PC-9 (cell line): Measurements from ENCODE around the gene C2CD3.

Experiments used
- EZH2 ChIP-seq: fragments of 200-600 bp; sonication (generic); IDR thresholded peaks from 2 replicates; pipeline ENCODE4 v1.8.0; 2017; ENCODE audit warnings: antibody characterized with exemption, low read depth
- TF ChIP-seq, protein P1 (sequence below): fragments of 200-600 bp; sonication (generic); conservative IDR thresholded peaks from 2 replicates; pipeline ENCODE4 v1.6.1; 2017; ENCODE audit warnings: mixed run types, antibody characterized with exemption, mild to moderate bottlenecking, moderate library complexity

DNA sequence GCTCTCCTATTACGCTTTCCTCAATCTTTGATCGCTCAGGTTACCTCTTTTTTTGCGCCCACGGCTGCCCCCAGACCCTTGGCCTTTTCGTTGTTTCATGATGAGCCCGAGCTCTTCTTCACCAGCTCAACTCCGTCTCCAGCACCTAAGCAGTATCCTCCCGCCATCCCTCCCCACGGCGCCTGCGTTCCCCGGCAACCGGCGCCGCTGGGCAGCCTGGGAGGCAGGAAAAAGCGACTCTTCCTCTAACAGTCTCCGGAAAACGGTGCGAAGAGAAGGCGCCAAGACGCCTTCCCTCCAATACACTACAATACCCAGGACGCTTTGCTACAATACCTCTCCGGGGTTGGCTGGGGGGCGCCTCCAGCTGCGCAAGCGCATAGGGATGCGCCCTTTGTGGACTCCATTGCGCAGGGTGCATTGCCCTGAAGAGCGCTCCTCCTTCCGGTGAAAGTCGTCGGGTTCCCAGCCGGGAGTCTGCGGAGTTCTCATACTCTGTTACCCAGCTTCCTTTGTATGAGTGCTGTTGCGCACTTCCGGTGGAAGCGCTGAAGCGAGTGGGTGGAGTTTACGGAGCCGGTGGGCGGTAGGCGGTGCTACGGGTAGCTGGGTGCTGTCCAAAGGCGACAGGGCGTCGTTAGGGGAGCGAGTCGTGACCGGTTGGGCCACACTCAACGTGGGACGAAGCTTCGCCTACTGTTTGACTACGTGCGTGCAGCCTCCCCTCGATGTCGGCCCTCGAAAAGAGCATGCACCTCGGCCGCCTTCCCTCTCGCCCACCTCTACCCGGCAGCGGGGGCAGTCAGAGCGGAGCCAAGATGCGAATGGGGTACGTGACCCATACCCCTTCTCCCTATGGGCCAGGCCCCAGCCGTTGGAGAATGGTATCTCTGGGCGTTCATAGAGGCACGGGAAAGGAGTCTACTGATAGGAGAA lies at the start of gene C2CD3, which contains the start of gene PPME1:
- TF ChIP-seq, protein P1, sequence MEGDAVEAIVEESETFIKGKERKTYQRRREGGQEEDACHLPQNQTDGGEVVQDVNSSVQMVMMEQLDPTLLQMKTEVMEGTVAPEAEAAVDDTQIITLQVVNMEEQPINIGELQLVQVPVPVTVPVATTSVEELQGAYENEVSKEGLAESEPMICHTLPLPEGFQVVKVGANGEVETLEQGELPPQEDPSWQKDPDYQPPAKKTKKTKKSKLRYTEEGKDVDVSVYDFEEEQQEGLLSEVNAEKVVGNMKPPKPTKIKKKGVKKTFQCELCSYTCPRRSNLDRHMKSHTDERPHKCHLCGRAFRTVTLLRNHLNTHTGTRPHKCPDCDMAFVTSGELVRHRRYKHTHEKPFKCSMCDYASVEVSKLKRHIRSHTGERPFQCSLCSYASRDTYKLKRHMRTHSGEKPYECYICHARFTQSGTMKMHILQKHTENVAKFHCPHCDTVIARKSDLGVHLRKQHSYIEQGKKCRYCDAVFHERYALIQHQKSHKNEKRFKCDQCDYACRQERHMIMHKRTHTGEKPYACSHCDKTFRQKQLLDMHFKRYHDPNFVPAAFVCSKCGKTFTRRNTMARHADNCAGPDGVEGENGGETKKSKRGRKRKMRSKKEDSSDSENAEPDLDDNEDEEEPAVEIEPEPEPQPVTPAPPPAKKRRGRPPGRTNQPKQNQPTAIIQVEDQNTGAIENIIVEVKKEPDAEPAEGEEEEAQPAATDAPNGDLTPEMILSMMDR, result no peak; the same call in 1 of the 2 replicates
- no peak for TF ChIP-seq EZH2
